HG02970 (cell line): Measurements from ENCODE around the gene EIF4E3.
A peak's percentile ranks its signal among the peaks of the same experiment; 100 is the strongest.

Experiments
- ATAC-seq: cut with Tn5 transposase; IDR thresholded peaks from one replicate; pipeline ENCODE4 v1.9.1; 2021; ENCODE audit warnings: mild to moderate bottlenecking, moderate library complexity, moderate number of reproducible peaks; ENCODE audit not compliant: unreplicated experiment, low FRiP score

The EIF4E3 gene

GRCh38 chr3:71725271-71725991 is at the start of gene EIF4E3:
Gene EIF4E3, minus strand, starts transcription at chr3:71725402. Its CDS starts 35 bp downstream, at chr3:71725367.
- peak; percentile 53 for ATAC-seq

GRCh38 chr3:71771884-71772283 is 46.7 kb upstream of the EIF4E3 start:
- no peak for ATAC-seq

DNA sequence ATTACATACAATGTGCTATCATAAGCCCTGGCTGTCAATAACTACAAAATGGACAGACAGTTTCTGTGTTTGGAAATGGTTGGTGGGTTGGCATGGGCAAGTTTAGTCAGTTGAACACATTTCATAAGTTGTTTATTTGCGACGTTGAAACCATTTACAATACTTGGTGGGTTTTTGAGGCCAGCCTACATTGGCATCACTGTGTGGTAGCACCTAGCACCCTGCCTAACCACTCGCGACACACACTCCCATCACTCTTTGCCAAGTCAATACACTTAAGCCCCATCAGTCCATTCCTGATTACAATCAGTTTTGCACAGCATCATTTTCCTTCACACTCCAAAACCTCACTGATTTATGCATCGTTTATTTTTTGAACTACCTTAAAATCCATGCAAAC is 45.9 kb upstream of the EIF4E3 start:
- no peak for ATAC-seq

DNA sequence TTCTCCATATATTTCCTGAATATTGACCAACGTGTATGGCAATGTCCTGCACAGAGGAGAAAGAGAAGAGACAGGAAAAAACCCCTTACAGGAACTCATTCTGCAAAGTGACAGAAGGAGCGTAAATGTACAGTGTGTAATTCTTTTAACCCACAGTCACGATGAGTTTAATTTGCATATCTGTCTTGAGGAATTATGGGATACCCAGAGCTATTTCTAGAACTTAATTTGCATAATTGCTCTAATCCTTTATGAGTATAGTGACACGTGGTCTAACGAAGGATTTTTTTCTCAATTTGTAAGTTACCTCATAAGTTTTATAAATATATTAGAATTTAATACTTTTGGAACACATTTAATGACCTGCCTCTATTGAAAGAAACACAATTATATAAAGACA is 38.2 kb upstream of the EIF4E3 start:
- ATAC-seq = no peak

DNA sequence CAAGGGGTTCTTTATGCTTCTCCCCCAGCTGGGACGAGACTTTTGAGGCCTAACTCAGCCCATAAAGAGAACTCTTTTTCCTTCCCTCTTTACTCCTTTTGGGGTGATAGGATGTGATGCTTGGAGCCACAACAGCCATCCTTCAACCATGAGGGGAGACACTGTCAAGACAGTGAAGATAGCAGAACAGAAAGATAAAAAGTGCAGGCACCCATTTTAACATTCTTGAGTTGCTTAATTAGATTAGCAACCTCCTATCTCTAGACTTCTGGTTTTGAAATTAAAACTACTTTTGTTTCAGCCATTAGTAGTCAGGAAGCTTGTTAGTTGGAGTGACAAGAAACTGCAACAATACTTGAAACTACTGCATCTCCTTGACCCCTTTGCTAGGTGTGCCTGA is 34.9 kb upstream of the EIF4E3 start:
- no peak for ATAC-seq

DNA sequence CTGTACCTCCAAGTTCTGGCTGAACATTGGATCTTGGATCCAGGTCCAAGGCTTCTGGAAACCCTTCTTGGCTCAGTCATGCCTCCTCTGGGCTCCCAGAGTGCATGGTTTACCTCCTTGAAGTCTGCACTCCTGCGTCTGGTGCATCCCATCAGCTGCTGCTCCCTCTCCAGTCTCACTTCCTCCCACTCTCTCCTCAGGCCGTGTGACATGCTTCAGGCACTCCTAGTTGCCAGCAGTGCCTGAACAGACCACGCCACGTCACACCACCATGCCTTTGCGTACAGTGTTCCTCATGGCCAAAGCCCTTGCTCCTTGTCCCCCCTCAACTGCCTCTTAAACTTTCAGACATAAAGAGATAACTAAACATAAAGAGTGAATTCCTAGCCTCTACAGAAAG is 34.2 kb upstream of the EIF4E3 start:
- ATAC-seq = no peak

DNA sequence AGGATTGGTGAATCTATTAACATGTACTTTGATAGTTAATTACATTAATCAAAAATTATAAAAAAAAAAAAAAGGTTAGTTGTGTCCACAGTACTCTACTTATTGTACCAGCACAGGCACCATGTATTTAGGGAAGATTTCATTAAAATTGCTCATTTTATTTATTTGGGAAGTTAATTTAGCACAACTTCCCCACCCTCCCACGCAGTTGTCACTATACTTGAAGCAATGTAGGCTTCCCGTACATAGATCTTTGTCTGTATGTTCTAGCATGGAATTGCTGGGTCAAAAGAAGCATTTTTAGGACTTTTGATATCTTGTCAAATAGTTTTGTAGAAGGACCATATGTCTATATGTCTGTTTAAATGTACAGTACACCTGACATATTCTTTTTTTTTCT is 32.9 kb upstream of the EIF4E3 start:
- no peak for ATAC-seq

GRCh38 chr3:71754610-71755253 is 29.5 kb upstream of the EIF4E3 start:
- no peak for ATAC-seq

DNA sequence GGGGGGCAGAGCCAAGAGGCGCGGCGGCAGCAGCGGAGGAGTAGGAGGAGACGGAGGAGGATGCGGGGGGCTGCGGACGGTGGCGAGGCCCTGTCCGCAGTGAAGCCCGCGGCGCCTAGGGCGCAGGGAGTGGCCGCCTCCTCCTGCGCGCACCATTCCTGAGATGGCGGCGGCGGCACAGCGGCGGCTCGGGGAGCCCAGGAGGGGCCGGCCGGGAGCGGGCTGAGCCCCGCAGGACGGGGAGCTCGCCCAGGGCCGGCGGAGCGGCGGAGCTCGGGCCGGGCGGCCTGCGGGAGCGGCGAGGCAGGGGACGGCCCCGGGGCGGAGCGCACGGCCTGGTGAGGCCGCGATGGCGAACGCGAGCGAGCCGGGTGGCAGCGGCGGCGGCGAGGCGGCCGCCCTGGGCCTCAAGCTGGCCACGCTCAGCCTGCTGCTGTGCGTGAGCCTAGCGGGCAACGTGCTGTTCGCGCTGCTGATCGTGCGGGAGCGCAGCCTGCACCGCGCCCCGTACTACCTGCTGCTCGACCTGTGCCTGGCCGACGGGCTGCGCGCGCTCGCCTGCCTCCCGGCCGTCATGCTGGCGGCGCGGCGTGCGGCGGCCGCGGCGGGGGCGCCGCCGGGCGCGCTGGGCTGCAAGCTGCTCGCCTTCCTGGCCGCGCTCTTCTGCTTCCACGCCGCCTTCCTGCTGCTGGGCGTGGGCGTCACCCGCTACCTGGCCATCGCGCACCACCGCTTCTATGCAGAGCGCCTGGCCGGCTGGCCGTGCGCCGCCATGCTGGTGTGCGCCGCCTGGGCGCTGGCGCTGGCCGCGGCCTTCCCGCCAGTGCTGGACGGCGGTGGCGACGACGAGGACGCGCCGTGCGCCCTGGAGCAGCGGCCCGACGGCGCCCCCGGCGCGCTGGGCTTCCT is 28.8 kb upstream of the EIF4E3 start, which contains the start of gene GPR27:
TSS of gene GPR27 (plus strand) at position 155 of the 909 bp plus-strand sequence. CDS start at position 350, 195 bp downstream.
- no peak for ATAC-seq

DNA sequence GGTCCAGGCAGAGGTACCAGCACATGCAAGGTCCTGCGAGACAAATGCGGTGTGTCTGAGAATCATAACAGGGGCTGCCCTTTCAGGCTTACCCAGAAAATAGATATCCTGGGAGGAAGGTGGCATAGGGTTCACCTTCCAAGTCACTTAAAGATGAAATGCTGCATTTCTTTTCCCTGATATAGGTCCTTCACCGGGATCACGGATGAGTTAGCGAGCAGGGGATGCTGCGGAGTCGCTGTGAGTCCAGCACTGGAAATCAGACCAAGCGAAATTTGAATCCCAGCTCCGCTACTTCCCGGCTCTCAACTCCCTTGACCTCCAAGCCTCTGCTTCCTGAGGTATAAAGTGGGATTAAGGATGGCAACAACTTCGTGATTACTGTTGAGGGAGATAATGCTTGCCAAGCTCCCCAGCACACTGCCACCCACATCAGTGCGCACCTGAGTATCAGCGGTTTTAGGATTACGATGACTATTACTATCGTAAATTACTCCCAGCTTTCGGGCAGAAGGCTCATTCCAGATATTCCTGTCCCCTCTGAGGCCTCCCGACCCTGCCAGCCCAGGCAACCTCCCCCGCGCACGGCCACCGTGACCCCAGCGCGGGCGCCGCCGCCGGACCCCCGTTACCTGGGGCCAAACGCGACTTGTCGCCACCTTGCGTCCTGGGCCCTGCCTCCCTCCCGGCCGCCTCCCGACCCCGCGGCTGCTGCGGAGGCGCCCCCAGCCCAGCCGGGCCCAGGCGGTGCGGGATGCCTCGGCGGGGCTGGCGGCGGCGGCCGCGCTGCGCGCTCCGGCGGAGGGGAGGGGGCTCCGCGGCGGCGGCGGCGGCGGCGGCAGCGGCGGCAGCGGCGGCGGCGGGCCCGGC is 27.9 kb upstream of the EIF4E3 start:
- no peak for ATAC-seq

DNA sequence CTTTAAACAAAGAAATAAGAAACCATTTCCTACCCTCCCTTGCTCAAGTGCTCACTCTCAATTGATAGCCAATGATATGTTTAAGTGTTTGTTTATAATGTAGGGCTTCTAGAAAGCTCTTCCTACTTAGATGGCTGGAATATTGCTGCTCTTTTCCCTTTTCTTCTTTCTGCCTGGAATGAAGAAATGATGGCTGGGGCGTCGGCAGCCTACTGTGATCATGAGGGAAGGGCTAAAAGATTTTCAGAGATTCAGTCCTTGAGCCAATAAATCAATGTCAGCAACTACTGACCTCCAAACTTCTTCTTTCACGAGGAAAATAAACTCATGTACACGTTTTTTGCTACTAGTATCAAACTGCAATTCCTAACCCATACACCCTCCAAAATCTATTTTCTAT is 26.4 kb upstream of the EIF4E3 start:
- no peak for ATAC-seq

GRCh38 chr3:71744738-71745137 is 19.5 kb upstream of the EIF4E3 start:
- no peak for ATAC-seq

GRCh38 chr3:71742621-71743020 is 17.4 kb upstream of the EIF4E3 start:
- ATAC-seq = no peak

- ATAC-seq = no peak
Observed at GRCh38 chr3:71734881-71735280, 9.7 kb upstream of the EIF4E3 start.

GRCh38 chr3:71733319-71733718 is 8.1 kb upstream of the EIF4E3 start:
- ATAC-seq = no peak

- no peak for ATAC-seq
Observed at GRCh38 chr3:71732637-71733036, 7.4 kb upstream of the EIF4E3 start.

- ATAC-seq = no peak
Observed at GRCh38 chr3:71728632-71729342, 3.6 kb upstream of the EIF4E3 start.

GRCh38 chr3:71726146-71726545 is 944 bp upstream of the EIF4E3 start:
- no peak for ATAC-seq

DNA sequence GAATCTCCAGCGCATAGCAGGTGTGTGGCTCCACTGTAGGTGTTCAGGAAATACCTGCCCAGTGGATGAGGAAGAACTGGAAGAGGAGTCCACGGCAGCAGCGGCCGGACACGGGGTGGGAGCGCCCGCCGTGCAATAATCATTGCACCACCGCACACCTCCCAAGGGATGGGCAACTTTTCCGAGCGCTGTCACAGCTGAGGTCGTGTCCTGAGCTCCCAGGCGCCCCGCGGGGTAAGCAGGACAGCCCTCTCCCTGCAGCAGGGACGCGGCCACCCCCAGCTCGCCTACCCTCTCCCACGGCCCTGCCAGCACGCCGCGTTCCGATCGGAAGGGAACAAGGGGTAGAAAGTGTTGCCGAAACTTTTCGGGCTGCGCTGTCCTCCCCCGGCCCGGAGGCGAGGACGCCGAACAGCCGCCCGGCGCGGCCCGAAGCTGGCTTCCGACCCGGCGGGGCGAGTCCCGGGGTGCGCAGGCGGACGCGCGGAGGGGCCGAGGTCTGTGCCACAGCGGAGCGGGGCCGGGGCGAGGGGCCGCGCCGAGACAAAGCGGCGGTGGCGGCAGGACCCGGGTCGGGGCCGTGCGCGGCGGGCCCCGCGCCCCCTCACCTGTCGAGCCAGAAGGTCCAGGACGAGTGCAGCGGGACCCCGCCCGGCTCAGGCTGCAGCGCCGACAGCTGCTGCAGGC is 475 bp downstream of the EIF4E3 start:
- ATAC-seq = peak; percentile 14
